Gastrocnemius medialis (tissue), 4 donors: ENCODE measurements around the gene BBS1.

Experiments used
- POLR2A ChIP-seq, 2 donors: fragments of 450-650 bp; IDR thresholded peaks; one replicate each; pipeline ENCODE4 v1.6.1; 2017; ENCODE audit warnings: antibody characterized with exemption in 2 of 2, mild to moderate bottlenecking in 2 of 2, moderate library complexity in 2 of 2
- TF ChIP-seq, protein P1 (sequence below), 5 experiments: fragments of 450-650 bp in 3 of 5; fragments of 200-600 bp in 2 of 5; sonication (generic) in 2 of 5; IDR thresholded peaks in 4 of 5; conservative IDR thresholded peaks in 1 of 5; 1 replicate in 4 of 5; 2 replicates in 1 of 5; pipeline ENCODE4 v1.5.1; 2016 to 2019; ENCODE audit warnings: antibody characterized with exemption in 5 of 5, mild to moderate bottlenecking in 3 of 5, moderate library complexity in 3 of 5

DNA sequence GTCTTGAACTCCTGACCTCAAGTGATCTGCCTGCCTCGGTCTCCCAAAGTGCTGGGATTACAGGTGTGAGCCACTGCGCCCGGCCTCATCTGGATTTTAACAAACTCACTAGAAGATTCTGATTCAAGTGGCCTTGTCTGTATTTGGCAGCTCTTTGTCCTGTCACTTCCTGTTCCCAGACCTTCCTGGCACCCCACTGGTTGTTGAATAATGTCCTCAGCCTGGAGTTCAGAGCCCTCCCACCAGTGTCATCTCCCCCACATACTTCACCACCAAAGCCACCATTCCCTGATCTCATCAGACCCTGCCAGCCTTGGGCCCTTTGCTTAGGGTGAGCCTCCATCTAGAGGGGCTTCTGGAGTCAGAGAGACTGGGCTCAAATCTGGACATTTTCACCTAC is 40.4 kb upstream of the BBS1 start:
- TF ChIP-seq, protein P1, sequence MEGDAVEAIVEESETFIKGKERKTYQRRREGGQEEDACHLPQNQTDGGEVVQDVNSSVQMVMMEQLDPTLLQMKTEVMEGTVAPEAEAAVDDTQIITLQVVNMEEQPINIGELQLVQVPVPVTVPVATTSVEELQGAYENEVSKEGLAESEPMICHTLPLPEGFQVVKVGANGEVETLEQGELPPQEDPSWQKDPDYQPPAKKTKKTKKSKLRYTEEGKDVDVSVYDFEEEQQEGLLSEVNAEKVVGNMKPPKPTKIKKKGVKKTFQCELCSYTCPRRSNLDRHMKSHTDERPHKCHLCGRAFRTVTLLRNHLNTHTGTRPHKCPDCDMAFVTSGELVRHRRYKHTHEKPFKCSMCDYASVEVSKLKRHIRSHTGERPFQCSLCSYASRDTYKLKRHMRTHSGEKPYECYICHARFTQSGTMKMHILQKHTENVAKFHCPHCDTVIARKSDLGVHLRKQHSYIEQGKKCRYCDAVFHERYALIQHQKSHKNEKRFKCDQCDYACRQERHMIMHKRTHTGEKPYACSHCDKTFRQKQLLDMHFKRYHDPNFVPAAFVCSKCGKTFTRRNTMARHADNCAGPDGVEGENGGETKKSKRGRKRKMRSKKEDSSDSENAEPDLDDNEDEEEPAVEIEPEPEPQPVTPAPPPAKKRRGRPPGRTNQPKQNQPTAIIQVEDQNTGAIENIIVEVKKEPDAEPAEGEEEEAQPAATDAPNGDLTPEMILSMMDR (IDR thresholded peaks at IDR 0.05 in 4 of 5, conservative IDR thresholded peaks at IDR 0.05 in 1 of 5): no peak
- TF ChIP-seq POLR2A (IDR thresholded peaks at IDR 0.05): no peak
